Neuron (in vitro differentiated cells): ENCODE measurements around the gene PRKCG.
"Not testable (repeated sequence)": the region's sequence is repeated elsewhere in the genome, so short reads cannot be mapped to it uniquely, and the experiment has no call there.

Source experiments
- H2AFZ ChIP-seq: one replicate; pipeline ENCODE4 v1.6.1; 2013; ENCODE audit warnings: low read depth, mild to moderate bottlenecking, inconsistent platforms, low read length, moderate library complexity
- H3K27me3 ChIP-seq: one replicate; pipeline ENCODE4 v1.6.1; 2013; ENCODE audit warnings: low read length; ENCODE audit not compliant: insufficient read depth
- H3K36me3 ChIP-seq: one replicate; pipeline ENCODE4 v1.6.1; 2013; ENCODE audit warnings: low read length; ENCODE audit not compliant: insufficient read depth
- H3K4me1 ChIP-seq: one replicate; pipeline ENCODE4 v1.6.1; 2013; ENCODE audit warnings: low read length; ENCODE audit not compliant: insufficient read depth
- H3K4me3 ChIP-seq: 2 replicates; pipeline ENCODE4 v1.5.1; 2013; ENCODE audit warnings: mild to moderate bottlenecking, low read length, moderate library complexity
- H3K9me3 ChIP-seq: one replicate; pipeline ENCODE4 v1.6.1; 2013; ENCODE audit warnings: low read length

The PRKCG gene

DNA sequence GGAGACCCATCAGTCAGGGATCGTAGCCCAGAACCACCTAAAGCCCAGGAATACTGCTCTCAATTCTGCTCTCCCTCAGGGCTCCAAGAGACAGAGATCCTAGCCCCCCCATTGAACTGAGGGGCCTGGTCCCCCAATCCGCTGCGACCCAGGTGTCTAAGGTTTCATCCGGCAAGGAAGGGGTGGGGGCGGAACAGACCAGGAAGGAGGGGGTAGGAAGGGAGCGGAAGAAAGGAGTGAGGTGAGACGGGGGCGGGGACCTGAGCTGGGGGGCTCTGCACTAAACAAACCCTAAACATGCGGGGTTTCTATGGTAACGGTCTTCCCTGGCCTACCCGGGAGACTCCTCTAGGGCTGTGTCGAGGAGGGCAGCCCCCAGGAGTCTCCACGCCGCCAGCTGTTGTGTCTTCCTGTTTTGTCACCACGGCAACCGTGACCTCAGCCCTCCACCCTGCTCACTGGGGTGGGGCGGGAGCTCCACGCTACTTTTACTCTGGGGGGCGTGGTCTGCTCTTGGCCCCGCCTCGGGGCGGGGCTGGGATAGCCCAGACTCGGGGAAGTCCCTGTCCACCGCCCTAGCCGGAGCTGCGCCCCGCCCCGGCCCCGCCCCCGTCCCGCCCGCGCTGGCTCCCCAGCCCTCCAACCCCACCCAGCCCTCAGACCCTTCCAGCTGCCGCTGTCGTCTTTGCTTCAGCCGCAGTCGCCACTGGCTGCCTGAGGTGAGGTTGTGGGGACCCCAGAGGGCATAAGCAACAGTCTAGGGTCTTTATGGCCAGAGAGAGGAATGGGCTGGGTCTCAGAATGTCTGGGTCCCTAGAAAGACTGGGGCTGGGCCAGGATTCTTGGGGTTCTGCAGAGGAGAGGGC lies 14.5 kb upstream of the PRKCG start, which contains the start of gene MYADM:
Gene MYADM (plus strand): TSS at position 659 of the 866 bp plus-strand sequence. CDS start 5,647 bp downstream, outside the sequence.
- H3K27me3 ChIP-seq = no peaks in the 10 kb centered on the region
- peaks cover 21% of the 10 kb centered on the region for H3K4me1 ChIP-seq
- peak within 1 kb of the TSS; percentile 77 for H3K4me3 ChIP-seq
- peak within 1 kb of the TSS; percentile 77 for H2AFZ ChIP-seq
- H3K9me3 ChIP-seq = no peaks in the 10 kb centered on the region
- peaks cover 8% of the 10 kb centered on the region for H3K36me3 ChIP-seq

DNA sequence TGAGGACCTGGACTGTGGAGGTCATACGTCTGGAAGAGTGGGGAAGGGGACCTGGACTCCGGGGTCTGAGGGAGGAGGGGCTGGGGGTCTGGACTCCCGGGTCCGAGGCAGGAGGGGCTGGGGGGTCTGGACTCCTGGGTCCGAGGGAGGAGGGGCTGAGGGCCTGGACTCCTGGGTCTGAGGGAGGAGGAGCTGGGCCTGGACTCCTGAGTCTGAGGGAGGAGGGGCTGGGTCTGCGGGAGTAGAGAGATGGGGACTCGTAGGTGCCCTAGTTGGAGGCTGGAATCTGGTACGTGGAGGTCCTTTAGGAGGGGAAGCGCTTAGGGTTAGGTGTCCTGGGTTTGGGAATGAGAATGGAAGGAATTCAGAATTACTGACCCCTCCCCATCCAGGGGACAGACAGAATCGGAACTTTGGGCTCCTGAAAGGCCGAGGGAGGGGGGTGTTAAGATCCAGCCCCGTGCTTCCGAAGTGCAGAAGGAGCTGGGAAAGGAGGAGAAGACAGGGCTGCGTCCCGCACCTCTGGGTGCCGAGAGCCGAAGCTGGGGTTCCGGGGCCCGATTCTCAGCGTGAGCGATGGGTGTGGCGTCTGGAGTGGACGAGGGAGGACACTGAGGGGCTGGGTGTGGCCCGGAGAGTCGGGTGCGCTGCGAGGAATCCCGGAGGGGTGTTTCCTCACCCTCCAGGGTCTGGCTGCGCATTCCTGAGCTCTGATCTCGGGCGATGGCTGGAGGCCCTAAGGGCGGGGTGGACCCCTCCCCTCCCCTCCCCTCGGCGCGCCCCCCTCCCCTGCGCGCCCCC lies 13.7 kb upstream of the PRKCG start:
- Histone ChIP-seq H3K36me3 (peaks cover 11% of the 10 kb centered on the region), H3K4me1 (peaks cover 21% of the 10 kb centered on the region), H3K4me3 (peak overlapping the region; percentile 59), H2AFZ (no peak overlapping the region), H3K9me3 (no peaks in the 10 kb centered on the region), H3K27me3 (no peaks in the 10 kb centered on the region)

DNA sequence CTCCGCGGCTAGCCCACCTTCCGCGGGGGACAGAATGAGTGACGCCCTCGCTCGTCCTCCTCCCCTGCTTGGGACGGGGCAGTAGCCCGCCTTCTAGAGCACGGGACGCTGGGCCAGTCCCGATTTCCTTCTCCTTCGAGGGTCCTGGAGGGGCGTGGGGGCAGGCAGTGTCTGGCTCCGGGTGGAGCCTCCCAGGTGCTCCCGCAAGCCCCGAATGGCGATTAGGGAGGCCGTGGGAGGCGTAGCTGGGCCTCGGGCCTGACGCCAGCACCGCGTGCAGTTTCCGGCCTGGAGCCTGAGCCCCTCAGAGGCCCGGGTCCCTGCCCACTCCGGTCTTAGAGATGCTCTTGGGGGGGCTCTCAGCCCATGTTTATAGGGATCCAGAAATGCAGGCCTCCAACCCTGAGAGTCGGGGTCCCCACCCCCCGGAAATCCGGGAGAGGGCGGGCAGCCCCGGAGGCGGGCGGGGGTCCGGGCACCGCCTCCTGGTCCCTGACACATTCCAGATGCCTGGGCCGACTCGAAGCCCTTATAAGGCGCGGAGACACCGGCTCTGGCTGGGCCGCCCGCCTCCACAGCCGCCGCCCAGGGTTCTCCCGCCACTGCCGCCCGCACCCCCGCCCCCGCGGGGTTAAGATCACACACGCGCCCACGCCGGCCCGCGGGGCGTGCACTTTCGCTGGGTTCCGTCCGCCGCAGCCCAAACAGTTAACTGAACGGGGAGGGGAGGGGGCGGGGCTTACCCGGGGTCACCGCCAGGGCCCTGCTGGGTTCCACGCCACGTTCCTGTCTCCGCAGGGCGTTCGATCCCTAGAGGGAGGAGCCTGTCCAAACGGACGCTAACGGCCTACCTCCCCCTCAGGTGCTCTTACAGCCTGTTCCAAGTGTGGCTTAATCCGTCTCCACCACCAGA lies 12.8 kb upstream of the PRKCG start:
- H3K36me3 ChIP-seq = peaks cover 20% of the 10 kb centered on the region
- H3K4me3 ChIP-seq = peak overlapping the region; percentile 59
- H3K4me1 ChIP-seq = peaks cover 21% of the 10 kb centered on the region
- no peak overlapping the region for H2AFZ ChIP-seq
- no peaks in the 10 kb centered on the region for H3K9me3 ChIP-seq
- no peaks in the 10 kb centered on the region for H3K27me3 ChIP-seq

DNA sequence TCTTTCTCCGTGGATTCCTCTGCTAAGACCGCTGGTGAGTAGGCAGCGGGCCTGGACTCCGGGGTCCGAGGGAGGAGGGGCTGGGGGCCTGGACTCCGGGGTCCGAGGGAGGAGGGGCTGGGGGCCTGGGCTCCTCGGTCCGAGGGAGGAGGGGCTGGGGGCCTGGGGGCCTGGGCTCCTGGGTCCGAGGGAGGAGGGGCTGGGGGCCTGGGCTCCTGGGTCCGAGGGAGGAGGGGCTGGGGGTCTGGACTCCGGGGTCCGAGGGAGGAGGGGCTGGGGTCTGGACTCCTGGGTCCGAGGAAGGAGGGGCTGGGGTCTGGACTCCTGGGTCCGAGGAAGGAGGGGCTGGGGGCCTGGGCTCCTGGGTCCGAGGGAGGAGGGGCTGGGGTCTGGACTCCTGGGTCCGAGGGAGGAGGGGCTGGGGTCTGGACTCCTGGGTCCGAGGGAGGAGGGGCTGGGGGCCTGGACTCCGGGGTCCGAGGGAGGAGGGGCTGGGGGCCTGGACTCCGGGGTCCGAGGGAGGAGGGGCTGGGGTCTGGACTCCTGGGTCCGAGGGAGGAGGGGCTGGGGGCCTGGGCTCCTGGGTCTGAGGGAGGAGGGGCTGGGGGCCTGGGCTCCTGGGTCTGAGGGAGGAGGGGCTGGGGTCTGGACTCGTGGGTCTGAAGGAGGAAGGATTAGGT lies 12.1 kb upstream of the PRKCG start:
- Histone ChIP-seq H3K36me3 (peaks cover 28% of the 10 kb centered on the region), H3K4me3 (peak overlapping the region; percentile 59), H3K4me1 (peaks cover 21% of the 10 kb centered on the region)
- not testable (repeated sequence) for H3K27me3 ChIP-seq, H3K9me3 ChIP-seq, H2AFZ ChIP-seq

DNA sequence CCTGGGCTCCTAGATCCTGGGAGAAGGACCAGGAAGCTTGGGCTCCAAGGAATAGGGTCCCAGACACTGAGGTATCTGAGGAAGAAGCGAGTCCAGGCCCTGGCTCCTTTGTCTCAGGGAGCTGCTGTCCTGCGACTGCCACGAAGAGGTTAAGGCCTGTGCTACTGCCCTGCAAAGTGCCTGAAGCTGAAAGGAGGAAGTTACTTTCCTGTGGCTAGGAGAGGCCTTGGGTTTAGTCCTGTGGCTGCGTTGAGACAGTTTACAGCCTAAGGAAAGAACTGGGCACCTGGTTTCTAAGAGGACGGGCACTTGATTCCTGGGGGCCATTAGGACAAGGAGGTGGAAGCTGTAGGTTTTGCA lies 11.5 kb upstream of the PRKCG start:
- peaks cover 32% of the 10 kb centered on the region for H3K36me3 ChIP-seq
- no peak overlapping the region for H2AFZ ChIP-seq
- H3K4me1 ChIP-seq = peaks cover 20% of the 10 kb centered on the region
- no peaks in the 10 kb centered on the region for H3K27me3 ChIP-seq
- peak overlapping the region; percentile 21 for H3K4me3 ChIP-seq
- H3K9me3 ChIP-seq = no peaks in the 10 kb centered on the region

DNA sequence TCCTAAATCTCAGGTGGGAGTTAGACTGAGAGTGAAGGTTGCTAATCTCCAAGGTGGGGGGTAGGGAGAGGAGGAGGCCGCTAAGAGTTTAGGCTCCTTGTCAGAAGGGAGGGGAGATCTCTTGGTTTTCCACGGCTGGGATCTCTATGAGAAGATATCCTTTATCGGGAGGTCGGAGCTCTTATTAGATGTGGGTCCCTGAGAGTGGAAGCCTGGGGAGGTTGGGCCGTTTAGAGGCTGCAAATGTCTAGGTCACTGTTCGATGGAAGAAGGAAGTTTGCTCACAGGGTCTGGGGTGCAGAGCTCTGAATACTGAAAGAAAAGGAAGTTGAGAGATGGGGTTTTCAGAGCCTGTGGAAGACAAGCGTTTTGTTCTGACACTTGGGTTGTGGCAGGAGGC lies 10.5 kb upstream of the PRKCG start:
- Histone ChIP-seq H3K4me3 (no peak overlapping the region), H3K9me3 (no peaks in the 10 kb centered on the region), H3K36me3 (peaks cover 39% of the 10 kb centered on the region), H2AFZ (no peak overlapping the region), H3K27me3 (no peaks in the 10 kb centered on the region), H3K4me1 (peaks cover 14% of the 10 kb centered on the region)

DNA sequence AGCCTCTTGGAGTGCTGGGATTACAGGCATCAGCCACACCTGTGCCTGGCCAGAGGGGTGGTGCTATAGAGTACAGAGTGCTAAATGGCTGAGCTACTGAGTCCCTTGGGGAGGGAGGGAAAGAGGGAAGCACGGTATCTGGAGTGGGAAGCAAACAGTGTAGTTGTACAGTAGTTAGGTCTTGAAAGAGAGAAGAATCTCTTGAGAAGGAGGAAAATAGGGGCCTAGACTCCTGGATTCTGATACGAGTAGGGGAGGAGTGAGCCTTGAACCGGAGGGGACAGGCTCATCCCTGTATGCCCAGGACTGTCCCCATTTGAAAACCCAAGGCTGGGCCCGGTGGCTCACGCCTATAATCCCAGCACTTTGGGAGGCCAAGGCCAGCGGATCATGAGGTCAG lies 9.2 kb upstream of the PRKCG start:
- peaks cover 7% of the 10 kb centered on the region for H3K4me1 ChIP-seq
- H3K36me3 ChIP-seq = peaks cover 39% of the 10 kb centered on the region
- H3K9me3 ChIP-seq = no peaks in the 10 kb centered on the region
- H3K4me3 ChIP-seq = no peak overlapping the region
- H2AFZ ChIP-seq = no peak overlapping the region
- H3K27me3 ChIP-seq = no peaks in the 10 kb centered on the region

DNA sequence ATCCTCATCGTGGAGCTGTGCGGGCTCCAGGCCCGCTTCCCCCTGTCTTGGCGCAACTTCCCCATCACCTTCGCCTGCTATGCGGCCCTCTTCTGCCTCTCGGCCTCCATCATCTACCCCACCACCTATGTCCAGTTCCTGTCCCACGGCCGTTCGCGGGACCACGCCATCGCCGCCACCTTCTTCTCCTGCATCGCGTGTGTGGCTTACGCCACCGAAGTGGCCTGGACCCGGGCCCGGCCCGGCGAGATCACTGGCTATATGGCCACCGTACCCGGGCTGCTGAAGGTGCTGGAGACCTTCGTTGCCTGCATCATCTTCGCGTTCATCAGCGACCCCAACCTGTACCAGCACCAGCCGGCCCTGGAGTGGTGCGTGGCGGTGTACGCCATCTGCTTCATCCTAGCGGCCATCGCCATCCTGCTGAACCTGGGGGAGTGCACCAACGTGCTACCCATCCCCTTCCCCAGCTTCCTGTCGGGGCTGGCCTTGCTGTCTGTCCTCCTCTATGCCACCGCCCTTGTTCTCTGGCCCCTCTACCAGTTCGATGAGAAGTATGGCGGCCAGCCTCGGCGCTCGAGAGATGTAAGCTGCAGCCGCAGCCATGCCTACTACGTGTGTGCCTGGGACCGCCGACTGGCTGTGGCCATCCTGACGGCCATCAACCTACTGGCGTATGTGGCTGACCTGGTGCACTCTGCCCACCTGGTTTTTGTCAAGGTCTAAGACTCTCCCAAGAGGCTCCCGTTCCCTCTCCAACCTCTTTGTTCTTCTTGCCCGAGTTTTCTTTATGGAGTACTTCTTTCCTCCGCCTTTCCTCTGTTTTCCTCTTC lies 8.0 kb upstream of the PRKCG start:
- Histone ChIP-seq H3K9me3 (no peaks in the 10 kb centered on the region), H3K27me3 (no peaks in the 10 kb centered on the region), H3K36me3 (peaks cover 39% of the 10 kb centered on the region), H3K4me1 (peaks cover 7% of the 10 kb centered on the region), H2AFZ (no peak overlapping the region), H3K4me3 (no peak overlapping the region)

DNA sequence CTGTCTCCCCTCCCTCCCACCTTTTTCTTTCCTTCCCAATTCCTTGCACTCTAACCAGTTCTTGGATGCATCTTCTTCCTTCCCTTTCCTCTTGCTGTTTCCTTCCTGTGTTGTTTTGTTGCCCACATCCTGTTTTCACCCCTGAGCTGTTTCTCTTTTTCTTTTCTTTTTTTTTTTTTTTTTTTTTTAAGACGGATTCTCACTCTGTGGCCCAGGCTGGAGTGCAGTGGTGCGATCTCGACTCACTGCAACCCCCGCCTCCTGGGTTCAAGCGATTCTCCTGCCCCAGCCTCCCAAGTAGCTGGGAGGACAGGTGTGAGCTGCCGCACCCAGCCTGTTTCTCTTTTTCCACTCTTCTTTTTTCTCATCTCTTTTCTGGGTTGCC lies 7.4 kb upstream of the PRKCG start:
- Histone ChIP-seq H2AFZ (no peak overlapping the region), H3K27me3 (no peaks in the 10 kb centered on the region), H3K36me3 (peaks cover 39% of the 10 kb centered on the region), H3K4me3 (no peak overlapping the region), H3K9me3 (no peaks in the 10 kb centered on the region), H3K4me1 (peaks cover 9% of the 10 kb centered on the region)

DNA sequence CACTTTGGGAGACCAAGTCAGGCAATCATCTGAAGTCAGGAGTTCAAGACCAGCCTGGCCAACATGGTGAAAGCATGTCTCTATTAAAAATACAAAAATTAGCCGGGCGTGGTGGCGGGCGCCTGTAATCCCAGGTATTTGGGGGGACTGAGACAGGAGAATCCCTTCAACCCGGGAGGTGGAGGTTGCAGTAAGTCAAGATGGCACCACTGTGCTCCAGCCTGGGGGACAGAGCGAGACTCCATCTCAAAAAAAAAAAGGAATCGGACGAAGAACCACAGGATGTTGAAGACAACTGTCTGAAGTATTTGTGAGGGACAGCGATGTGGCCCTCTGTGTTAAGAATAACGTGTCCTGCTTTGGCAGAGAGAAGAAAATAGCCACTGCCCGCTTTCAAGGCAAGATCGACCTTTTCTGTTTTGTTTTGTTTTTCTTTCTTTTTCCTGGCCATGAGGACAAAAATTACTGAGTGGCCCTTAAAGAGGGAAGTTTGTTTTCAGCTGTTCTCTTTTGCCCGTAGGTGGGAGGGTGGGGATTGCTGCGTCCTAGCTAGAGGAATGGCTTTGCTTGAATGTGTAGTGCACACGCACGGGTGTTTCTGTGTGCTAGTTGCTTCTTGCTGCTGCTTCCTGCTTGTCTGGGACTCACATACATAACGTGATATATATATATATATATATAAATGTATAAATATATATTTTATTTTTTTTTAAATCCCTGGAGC lies 6.2 kb upstream of the PRKCG start:
- Histone ChIP-seq H3K4me1 (peaks cover 11% of the 10 kb centered on the region), H2AFZ (no peak overlapping the region), H3K9me3 (no peaks in the 10 kb centered on the region), H3K27me3 (no peaks in the 10 kb centered on the region), H3K36me3 (peaks cover 37% of the 10 kb centered on the region), H3K4me3 (no peak overlapping the region)

DNA sequence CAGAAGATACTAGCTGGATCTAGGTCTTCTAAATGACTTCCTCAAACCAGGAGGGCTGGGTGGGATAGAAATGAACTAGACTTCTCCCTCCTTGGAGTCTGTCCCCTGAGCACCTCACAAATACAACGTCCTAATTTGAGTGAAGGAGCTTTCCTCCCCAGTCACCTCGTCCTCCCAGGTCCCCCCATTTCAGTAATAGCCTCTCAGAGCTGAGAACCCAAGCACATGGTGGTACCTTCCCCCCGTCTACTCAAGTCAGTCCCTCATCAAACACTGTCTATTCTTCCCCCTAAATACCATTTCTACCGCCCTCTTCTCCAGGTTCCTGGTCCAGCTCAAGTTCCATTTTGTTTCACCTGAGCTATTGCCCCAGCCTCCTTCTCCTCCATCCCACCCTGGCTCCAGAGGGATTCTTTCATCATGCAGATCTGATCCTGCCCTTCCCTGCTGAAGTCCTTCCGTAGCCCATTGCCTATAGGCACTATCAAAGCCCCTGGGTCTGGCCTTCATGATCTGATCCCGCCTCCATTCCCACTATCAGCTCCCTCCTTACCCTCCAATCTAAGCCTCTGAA lies 5.3 kb upstream of the PRKCG start:
- no peak overlapping the region for H3K4me3 ChIP-seq
- H2AFZ ChIP-seq = no peak overlapping the region
- peaks cover 20% of the 10 kb centered on the region for H3K4me1 ChIP-seq
- H3K36me3 ChIP-seq = peaks cover 31% of the 10 kb centered on the region
- H3K9me3 ChIP-seq = no peaks in the 10 kb centered on the region
- no peaks in the 10 kb centered on the region for H3K27me3 ChIP-seq
